ENCODE results near the gene CPLX1.

Gene CPLX1

DNA sequence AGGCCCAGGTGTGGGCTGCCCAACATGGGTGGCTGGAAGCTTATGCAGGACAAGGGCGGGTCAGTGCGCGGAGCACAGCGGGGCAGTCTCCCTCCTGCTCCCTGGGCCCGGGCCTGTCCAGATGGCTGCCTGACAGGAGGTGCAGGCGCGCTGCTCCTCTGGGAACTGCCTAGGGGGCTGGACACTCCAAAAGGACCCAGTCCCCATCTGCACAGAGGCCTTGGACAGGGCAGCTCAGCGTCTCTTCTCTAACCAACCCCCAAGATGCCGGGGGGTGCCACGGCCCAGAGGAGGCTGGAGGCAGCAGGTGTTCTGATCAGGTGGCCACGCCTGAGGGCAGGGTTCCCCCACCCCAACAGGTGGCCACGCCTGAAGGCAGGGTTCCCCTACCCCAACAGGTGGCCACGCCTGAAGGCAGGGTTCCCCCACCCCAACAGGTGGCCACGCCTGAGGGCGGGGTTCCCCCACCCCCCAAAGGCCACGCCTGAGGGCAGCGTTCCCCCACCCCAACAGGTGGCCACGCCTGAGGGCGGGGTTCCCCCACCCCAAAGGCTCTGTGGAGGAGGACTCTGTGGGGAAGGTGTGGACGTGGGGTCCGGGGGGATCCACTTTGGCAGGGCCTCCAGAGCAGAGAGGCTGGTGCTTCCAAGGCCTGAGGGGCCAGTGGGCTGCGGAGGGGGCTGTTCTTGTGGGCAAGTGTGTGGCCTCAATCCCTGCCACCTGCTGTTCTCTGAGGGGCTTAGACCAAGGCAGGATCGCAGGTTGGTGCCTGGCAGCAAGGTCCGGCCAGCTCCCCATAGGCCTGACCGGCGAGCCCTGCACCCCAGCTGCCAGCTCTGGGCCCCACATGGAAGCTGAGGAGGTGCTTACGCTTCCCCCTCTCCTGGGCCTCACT lies 36.1 kb downstream of the CPLX1 start:
- Histone ChIP-seq H3K27me3 (ENCODE audit: control insufficient read depth, insufficient read depth, low read length) (peaks cover 77% of the 10 kb centered on the region), H3K4me1 (ENCODE audit: control insufficient read depth, insufficient read depth, low read length) (peaks cover 40% of the 10 kb centered on the region), H3K9ac (ENCODE audit: low read length) (no peak overlapping the region)

GRCh38 chr4:788636-789297 lies 37.2 kb downstream of the CPLX1 start:
- Histone ChIP-seq H3K4me1 (ENCODE audit: control insufficient read depth, insufficient read depth, low read length) (peaks cover 38% of the 10 kb centered on the region), H3K9me3 (ENCODE audit: control insufficient read depth, low read length) (no peaks in the 10 kb centered on the region), H3K36me3 (ENCODE audit: control insufficient read depth, insufficient read depth, low read length) (no peaks in the 10 kb centered on the region), H3K9ac (ENCODE audit: low read length) (no peak overlapping the region), H3K4me3 (ENCODE audit: low read length) (no peak overlapping the region), H3K27me3 (ENCODE audit: control insufficient read depth, insufficient read depth, low read length) (peaks cover 66% of the 10 kb centered on the region)

More for the DNA sequence above, 36.1 kb downstream of the CPLX1 start:
- Histone ChIP-seq H3K36me3 (ENCODE audit: control insufficient read depth, insufficient read depth, low read length) (no peaks in the 10 kb centered on the region), H3K9me3 (ENCODE audit: control insufficient read depth, low read length) (no peaks in the 10 kb centered on the region), H3K4me3 (ENCODE audit: low read length) (no peak overlapping the region)

DNA sequence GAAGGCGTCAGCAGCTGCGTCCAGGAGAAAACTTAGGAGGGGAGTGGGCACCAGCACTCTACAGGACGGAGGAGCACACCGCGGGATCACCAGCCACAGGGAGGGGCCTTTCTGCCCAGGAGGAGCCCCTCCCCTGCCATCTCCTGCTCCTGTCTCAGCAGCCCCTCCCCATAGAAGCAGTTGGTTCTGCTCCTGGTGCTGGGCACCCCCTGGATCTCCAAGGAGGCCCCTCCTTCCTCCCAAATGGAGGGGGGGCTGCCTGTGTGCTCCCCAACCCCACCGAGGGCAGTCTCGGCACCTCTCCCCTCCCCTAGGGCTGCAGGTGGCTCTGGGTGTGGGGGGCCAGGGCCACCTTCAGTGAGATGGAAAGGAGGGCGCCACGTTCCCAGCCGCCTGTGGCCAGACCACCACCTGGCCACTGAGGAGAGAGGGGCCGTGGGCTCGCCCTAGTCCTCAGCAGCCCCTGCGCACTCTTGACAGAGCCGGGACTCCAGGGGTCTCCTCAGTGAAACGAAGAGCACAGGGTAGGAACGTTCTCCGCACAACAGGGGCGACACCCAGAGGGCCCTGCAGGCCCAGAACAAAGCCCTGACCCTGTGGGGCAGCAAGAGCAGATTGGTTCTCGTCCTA lies 37.8 kb downstream of the CPLX1 start:
- peaks cover 60% of the 10 kb centered on the region for H3K27me3 ChIP-seq (ENCODE audit: control insufficient read depth, insufficient read depth, low read length)
- no peaks in the 10 kb centered on the region for H3K36me3 ChIP-seq (ENCODE audit: control insufficient read depth, insufficient read depth, low read length)
- peaks cover 40% of the 10 kb centered on the region for H3K4me1 ChIP-seq (ENCODE audit: control insufficient read depth, insufficient read depth, low read length)

GRCh38 chr4:787561-787981 lies 38.4 kb downstream of the CPLX1 start:
- Histone ChIP-seq H3K9me3 (ENCODE audit: control insufficient read depth, low read length) (no peaks in the 10 kb centered on the region), H3K9ac (ENCODE audit: low read length) (no peak overlapping the region), H3K4me1 (ENCODE audit: control insufficient read depth, insufficient read depth, low read length) (peaks cover 42% of the 10 kb centered on the region), H3K27me3 (ENCODE audit: control insufficient read depth, insufficient read depth, low read length) (peaks cover 54% of the 10 kb centered on the region), H3K36me3 (ENCODE audit: control insufficient read depth, insufficient read depth, low read length) (no peaks in the 10 kb centered on the region), H3K4me3 (ENCODE audit: low read length) (no peak overlapping the region)

More for the DNA sequence above, 37.8 kb downstream of the CPLX1 start:
- H3K4me3 ChIP-seq (ENCODE audit: low read length), result no peak overlapping the region
- H3K9me3 ChIP-seq (ENCODE audit: control insufficient read depth, low read length), result no peaks in the 10 kb centered on the region
- no peak overlapping the region for H3K9ac ChIP-seq (ENCODE audit: low read length)

- Histone ChIP-seq H3K9ac (ENCODE audit: low read length) (peak overlapping the region; percentile 9), H3K4me1 (ENCODE audit: control insufficient read depth, insufficient read depth, low read length) (peaks cover 39% of the 10 kb centered on the region), H3K9me3 (ENCODE audit: control insufficient read depth, low read length) (no peaks in the 10 kb centered on the region), H3K36me3 (ENCODE audit: control insufficient read depth, insufficient read depth, low read length) (no peaks in the 10 kb centered on the region), H3K4me3 (ENCODE audit: low read length) (no peak overlapping the region), H3K27me3 (ENCODE audit: control insufficient read depth, insufficient read depth, low read length) (peaks cover 48% of the 10 kb centered on the region)
Observed at GRCh38 chr4:786861-787300, 39.0 kb downstream of the CPLX1 start.

GRCh38 chr4:786074-786741 lies 39.7 kb downstream of the CPLX1 start:
- H3K4me3 ChIP-seq (ENCODE audit: low read length), result no peak overlapping the region
- peak overlapping the region; percentile 9 for H3K9ac ChIP-seq (ENCODE audit: low read length)
- H3K36me3 ChIP-seq (ENCODE audit: control insufficient read depth, insufficient read depth, low read length), result no peaks in the 10 kb centered on the region
- no peaks in the 10 kb centered on the region for H3K9me3 ChIP-seq (ENCODE audit: control insufficient read depth, low read length)
- peaks cover 41% of the 10 kb centered on the region for H3K27me3 ChIP-seq (ENCODE audit: control insufficient read depth, insufficient read depth, low read length)
- H3K4me1 ChIP-seq (ENCODE audit: control insufficient read depth, insufficient read depth, low read length), result peaks cover 36% of the 10 kb centered on the region

GRCh38 chr4:785332-786073 lies 40.4 kb downstream of the CPLX1 start:
- Histone ChIP-seq H3K9me3 (ENCODE audit: control insufficient read depth, low read length) (no peaks in the 10 kb centered on the region), H3K4me3 (ENCODE audit: low read length) (no peak overlapping the region), H3K27me3 (ENCODE audit: control insufficient read depth, insufficient read depth, low read length) (peaks cover 41% of the 10 kb centered on the region), H3K4me1 (ENCODE audit: control insufficient read depth, insufficient read depth, low read length) (peaks cover 41% of the 10 kb centered on the region), H3K9ac (ENCODE audit: low read length) (no peak overlapping the region), H3K36me3 (ENCODE audit: control insufficient read depth, insufficient read depth, low read length) (no peaks in the 10 kb centered on the region)

GRCh38 chr4:784401-785331 lies 41.3 kb downstream of the CPLX1 start:
- peaks cover 41% of the 10 kb centered on the region for H3K27me3 ChIP-seq (ENCODE audit: control insufficient read depth, insufficient read depth, low read length)
- H3K36me3 ChIP-seq (ENCODE audit: control insufficient read depth, insufficient read depth, low read length), result no peaks in the 10 kb centered on the region
- peaks cover 45% of the 10 kb centered on the region for H3K4me1 ChIP-seq (ENCODE audit: control insufficient read depth, insufficient read depth, low read length)
- H3K9me3 ChIP-seq (ENCODE audit: control insufficient read depth, low read length), result no peaks in the 10 kb centered on the region
- no peak overlapping the region for H3K9ac ChIP-seq (ENCODE audit: low read length)
- H3K4me3 ChIP-seq (ENCODE audit: low read length), result no peak overlapping the region

DNA sequence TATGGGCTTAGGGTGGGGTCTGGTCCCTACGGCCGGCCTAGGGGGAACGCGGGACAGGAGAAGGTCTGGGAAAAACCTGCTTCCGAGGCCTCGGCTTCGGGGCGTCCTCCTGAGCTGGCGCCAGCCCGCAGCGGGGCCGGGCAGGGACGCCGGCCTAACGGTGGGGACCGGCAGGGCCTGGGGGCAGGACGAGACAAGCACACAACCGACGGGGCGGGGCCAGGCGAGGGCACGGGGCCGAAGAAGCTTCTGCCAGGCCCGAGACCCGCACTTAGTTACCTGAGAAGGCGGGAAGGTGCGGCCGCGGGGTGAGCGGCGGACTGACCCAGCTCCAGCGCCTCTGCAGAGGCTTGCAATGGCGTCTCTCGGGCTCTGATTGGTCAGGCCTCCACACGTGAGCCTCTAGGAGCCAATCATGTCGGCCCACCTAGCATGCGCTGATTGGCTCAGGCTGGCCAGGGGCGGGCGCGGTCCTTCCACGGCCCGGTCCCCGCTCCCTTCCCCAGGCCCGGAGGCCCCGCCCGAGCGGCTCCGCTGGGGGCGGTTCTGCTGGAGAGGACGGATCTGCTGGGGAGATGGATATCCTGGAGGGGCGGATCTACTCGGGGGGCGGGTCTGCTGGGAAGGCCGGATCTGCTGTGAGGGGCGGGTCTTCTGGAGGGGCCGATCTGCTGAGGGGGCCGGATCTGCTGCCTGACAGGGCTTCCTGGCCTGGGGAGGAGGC lies 44.3 kb downstream of the CPLX1 start:
- H3K27me3 ChIP-seq (ENCODE audit: control insufficient read depth, insufficient read depth, low read length), result peaks cover 14% of the 10 kb centered on the region
- H3K4me1 ChIP-seq (ENCODE audit: control insufficient read depth, insufficient read depth, low read length), result peaks cover 34% of the 10 kb centered on the region
- H3K9me3 ChIP-seq (ENCODE audit: control insufficient read depth, low read length), result no peaks in the 10 kb centered on the region

More for the DNA sequence above, 44.3 kb downstream of the CPLX1 start:
- peak overlapping the region; percentile 90 for H3K4me3 ChIP-seq (ENCODE audit: low read length)
- H3K9ac ChIP-seq (ENCODE audit: low read length), result peak overlapping the region; percentile 96
- H3K36me3 ChIP-seq (ENCODE audit: control insufficient read depth, insufficient read depth, low read length), result peaks cover 7% of the 10 kb centered on the region

All from mucosa of stomach (tissue), 1 donor.